H1 (cell line): ENCODE data around the gene KANSL1L. TPM values are rescaled to one million over a fixed set of nuclear protein-coding genes. Genes with fewer than 3 reads are reported as not detected.
A peak's percentile ranks its signal among the peaks of the same experiment; 100 is the strongest.

Experiments
- CTCF ChIA-PET: fragments of 300-600 bp; sonication (Branson Sonifier 250); formaldehyde crosslinking; loops from one replicate; lab custom pipeline; 2021; ENCODE audit not compliant: partially characterized antibody; lab: Charles Lee
- POLR2A ChIA-PET: fragments of 300-600 bp; sonication (Branson Sonifier 250); formaldehyde crosslinking; loops from one replicate; lab custom pipeline; 2021; ENCODE audit warnings: inconsistent platforms; ENCODE audit not compliant: partially characterized antibody; lab: Charles Lee
- DNase-seq, 2 experiments: peaks; one replicate each; pipeline versions ENCODE4 v3.0.0 to v3.0.0-alpha.2; 2010 to 2022; ENCODE audit warnings: low spot score in 2 of 2, low read depth in 1 of 2, mixed read lengths in 1 of 2
- FAIRE-seq: peaks from 2 replicates; lab custom pipeline; 2011; peaks lifted over from hg19 to GRCh38; lab: Jason Lieb, UNC
- H2AFZ ChIP-seq: 2 replicates; pipeline ENCODE4 v1.8.1; 2012; ENCODE audit warnings: low read length, inconsistent platforms
- H2AK5ac ChIP-seq: 2 replicates; pipeline ENCODE4 v1.6.1; 2013; ENCODE audit warnings: low read depth, low read length
- H2BK120ac ChIP-seq: replicated peaks from 2 replicates; pipeline ENCODE3; 2013; ENCODE audit warnings: low read depth, low read length, inconsistent platforms
- H2BK12ac ChIP-seq: 2 replicates; pipeline ENCODE4 v1.6.1; 2013; ENCODE audit warnings: low read depth, low read length
- H2BK15ac ChIP-seq: 2 replicates; pipeline ENCODE4 v1.6.1; 2013; ENCODE audit warnings: low read length
- H2BK20ac ChIP-seq: 2 replicates; pipeline ENCODE4 v1.6.1; 2013; ENCODE audit warnings: low read length
- H2BK5ac ChIP-seq: 2 replicates; pipeline ENCODE4 v1.6.1; 2013; ENCODE audit warnings: low read depth, low read length
- H3K14ac ChIP-seq: 2 replicates; pipeline ENCODE4 v1.6.1; 2013; ENCODE audit warnings: inconsistent platforms; ENCODE audit not compliant: insufficient read length
- H3K18ac ChIP-seq: 2 replicates; pipeline ENCODE4 v1.6.1; 2013; ENCODE audit warnings: low read length; ENCODE audit errors: extremely low read depth
- H3K23ac ChIP-seq: 2 replicates; pipeline ENCODE4 v1.6.1; 2013; ENCODE audit warnings: inconsistent platforms; ENCODE audit not compliant: insufficient read length
- H3K23me2 ChIP-seq: 2 replicates; pipeline ENCODE4 v1.6.1; 2013; ENCODE audit warnings: low read depth, low read length
- H3K27ac ChIP-seq: 2 replicates; pipeline ENCODE4 v1.6.1; 2011; ENCODE audit warnings: low read depth, low read length, inconsistent platforms
- H3K27me3 ChIP-seq, 4 experiments: replicated peaks in 1 of 4; 1 replicate in 1 of 4; 2 replicates in 3 of 4; pipeline versions ENCODE4 v1.6.1 to v1.8.1; 2011 to 2013; ENCODE audit warnings: low read length in 3 of 4, mild to moderate bottlenecking in 3 of 4, inconsistent platforms in 2 of 4, mixed read lengths in 2 of 4, moderate library complexity in 1 of 4; ENCODE audit not compliant: control insufficient read depth in 3 of 4, insufficient read depth in 3 of 4; ENCODE audit errors: extremely low read depth in 1 of 4
- H3K36me3 ChIP-seq, 4 experiments: 2 replicates each; pipeline versions ENCODE4 v1.6.1 to v1.8.1; 2011 to 2013; ENCODE audit warnings: mild to moderate bottlenecking in 4 of 4, low read length in 3 of 4, moderate library complexity in 2 of 4, control low read depth in 1 of 4, inconsistent platforms in 1 of 4; ENCODE audit not compliant: insufficient read depth in 4 of 4, control insufficient read depth in 2 of 4
- H3K4ac ChIP-seq: replicated peaks from 2 replicates; pipeline ENCODE3; 2013; ENCODE audit warnings: low read length, low read depth, mixed read lengths, inconsistent platforms; ENCODE audit not compliant: insufficient read length
- H3K4me1 ChIP-seq, 4 experiments: replicated peaks in 1 of 4; 1 replicate in 1 of 4; 2 replicates in 3 of 4; pipeline versions ENCODE4 v1.6.1 to v1.8.1; 2011 to 2013; ENCODE audit warnings: low read length in 3 of 4, inconsistent platforms in 2 of 4, mixed read lengths in 1 of 4; ENCODE audit not compliant: insufficient read depth in 4 of 4, control insufficient read depth in 3 of 4
- H3K4me2 ChIP-seq, 2 experiments: 2 replicates each; pipeline versions ENCODE4 v1.6.1 to v1.8.1; 2011 to 2013; ENCODE audit warnings: low read depth in 2 of 2, low read length in 2 of 2, control low read depth in 1 of 2, inconsistent platforms in 1 of 2, mild to moderate bottlenecking in 1 of 2; ENCODE audit not compliant: insufficient read depth in 1 of 2
- H3K4me3 ChIP-seq, 4 experiments: fragments of 200-600, 300-600 bp in 1 of 4; sonication (generic), shearing (Covaris generic), sonication (Bioruptor Twin) in 1 of 4; 2 replicates each; pipeline versions ENCODE4 v1.5.1 to v1.8.1; 2011 to 2016; ENCODE audit warnings: low read length in 4 of 4, low read depth in 3 of 4, control low read depth in 2 of 4, inconsistent platforms in 2 of 4, mild to moderate bottlenecking in 2 of 4, mixed read lengths in 1 of 4, moderate library complexity in 1 of 4; ENCODE audit not compliant: insufficient read depth in 2 of 4; ENCODE audit errors: extremely low read depth in 1 of 4
- H3K56ac ChIP-seq: replicated peaks from 2 replicates; pipeline ENCODE3; 2013; ENCODE audit warnings: low read depth, mild to moderate bottlenecking, mixed read lengths, low read length, inconsistent platforms; ENCODE audit not compliant: insufficient read length
- H3K79me1 ChIP-seq: 2 replicates; pipeline ENCODE4 v1.6.1; 2013; ENCODE audit warnings: low read depth, low read length, control low read depth
- H3K79me2 ChIP-seq, 2 experiments: 2 replicates each; pipeline versions ENCODE4 v1.6.1 to v1.8.1; 2012 to 2013; ENCODE audit warnings: low read length in 2 of 2, mild to moderate bottlenecking in 2 of 2, inconsistent platforms in 1 of 2; ENCODE audit not compliant: insufficient read depth in 2 of 2, control insufficient read depth in 1 of 2
- H3K9ac ChIP-seq, 4 experiments: replicated peaks in 1 of 4; 1 replicate in 1 of 4; 2 replicates in 3 of 4; pipeline versions ENCODE4 v1.6.1 to v1.8.1; 2011 to 2013; ENCODE audit warnings: low read depth in 3 of 4, low read length in 3 of 4, control low read depth in 2 of 4, mild to moderate bottlenecking in 2 of 4, moderate library complexity in 2 of 4, inconsistent platforms in 1 of 4; ENCODE audit errors: extremely low read depth in 1 of 4
- H3K9me3 ChIP-seq, 2 experiments: 2 replicates each; pipeline versions ENCODE4 v1.6.1 to v1.8.1; 2012 to 2013; ENCODE audit warnings: mild to moderate bottlenecking in 2 of 2, moderate library complexity in 2 of 2, control low read depth in 1 of 2, inconsistent platforms in 1 of 2, low read depth in 1 of 2, low read length in 1 of 2, mixed read lengths in 1 of 2; ENCODE audit not compliant: insufficient read depth in 2 of 2
- H4K20me1 ChIP-seq, 2 experiments: replicated peaks in 1 of 2; 2 replicates each; pipeline versions ENCODE3 to v1.8.1; 2011 to 2013; ENCODE audit warnings: inconsistent platforms in 2 of 2, low read length in 2 of 2, mild to moderate bottlenecking in 1 of 2; ENCODE audit not compliant: insufficient read depth in 2 of 2, control insufficient read depth in 1 of 2
- H4K5ac ChIP-seq: 2 replicates; pipeline ENCODE4 v1.6.1; 2013; ENCODE audit warnings: low read length, low read depth, mixed read lengths, inconsistent platforms; ENCODE audit not compliant: insufficient read length
- H4K8ac ChIP-seq: 2 replicates; pipeline ENCODE4 v1.8.0; 2013; ENCODE audit warnings: mild to moderate bottlenecking, moderate library complexity, low read length, inconsistent platforms; ENCODE audit not compliant: insufficient read depth; ENCODE audit errors: extremely low read depth
- H4K91ac ChIP-seq: replicated peaks from 2 replicates; pipeline ENCODE3; 2013; ENCODE audit warnings: low read length, mixed read lengths, inconsistent platforms; ENCODE audit not compliant: insufficient read length
- ATF2 ChIP-seq: IDR thresholded peaks from 2 replicates; pipeline ENCODE4 v1.6.1; 2012; ENCODE audit warnings: low read length, inconsistent platforms
- FOSL1 ChIP-seq: IDR thresholded peaks from 2 replicates; pipeline ENCODE4 v1.6.1; 2011; ENCODE audit warnings: mild to moderate bottlenecking, low read depth, low read length, moderate library complexity; ENCODE audit not compliant: insufficient read depth
- WGBS, 2 experiments: shearing (Covaris generic) in 1 of 2; methylation state at CpG; one replicate each; pipeline versions ENCODE4 v1.1.6 to v1.1.7; 2013 to 2015; ENCODE audit warnings: low lambda C conversion rate in 2 of 2, mixed read lengths in 2 of 2, inconsistent platforms in 1 of 2, low coverage in 1 of 2, missing lambda C conversion rate in 1 of 2; ENCODE audit not compliant: insufficient replicate concordance in 2 of 2, insufficient coverage in 1 of 2, insufficient read length in 1 of 2; ENCODE audit errors: extremely low coverage in 1 of 2, missing lambda C conversion rate in 1 of 2; 5-methylcytosine and 5-hydroxymethylcytosine counted together
- polyA plus RNA-seq, 7 experiments: library from polyadenylated mRNA; depleted of rRNA in 3 of 7; stranded (reverse) in 5 of 7; unstranded in 2 of 7; fragments of >200 nt in 5 of 7; fragments of 200-250 nt in 2 of 7; gene quantifications; 1 replicate in 5 of 7; 2 replicates in 1 of 7; 4 replicates in 1 of 7; pipeline versions ENCODE4 v1.2.1 to v1.2.3, GENCODE V29; 2011 to 2013; ENCODE audit warnings: missing spikeins in 2 of 7, mixed read lengths in 2 of 7
- total RNA-seq: library from RNA; stranded (reverse); fragmentation: NEBNext Ultra II Directional; extraction: Animal tissue kit (Norgen Biotek cat#: 25700); gene quantifications from 2 replicates; pipeline ENCODE4 v1.2.1, GENCODE V29; 2021

KANSL1L gene
- total and polyA plus RNA-seq, 2 of the 8 experiments (the other 6 are each of a cell fraction or from before 2014, with no cell fraction given): 5.4 to 17.2 TPM

- H2BK5ac ChIP-seq: no peak overlapping the region
- H3K79me2 ChIP-seq: peaks cover 20 to 32% of the 10 kb centered on the region in 2 experiments
- POLR2A ChIA-PET: no interaction called here
- no peak overlapping the region for H3K14ac ChIP-seq
- H3K4me2 ChIP-seq: no peak overlapping the region; a peak in 1 of 4 replicates
- peak overlapping the region; percentile 54; the same call in 1 of the 2 replicates for H2AFZ ChIP-seq
- H3K27ac ChIP-seq: no peak overlapping the region
- H2AK5ac ChIP-seq: no peak overlapping the region
- H2BK20ac ChIP-seq: no peak overlapping the region
- no peak for FAIRE-seq
- H2BK120ac ChIP-seq: no peak overlapping the region
- no peak for TF ChIP-seq ATF2
- TF ChIP-seq FOSL1: no peak
- TF ChIP-seq, all 59 proteins: peak for 0
- CTCF ChIA-PET: interaction anchor here (1.0 to 1.2 kb wide), 2 partner anchors 10 to 24 kb away, joined by 3 read pairs; no protein-coding TSS in a partner anchor
- Histone ChIP-seq H4K5ac (no peak overlapping the region), H3K4me1 (peaks cover 0 to 2% (median 0%) of the 10 kb centered on the region in 4 experiments; a peak in 2 of 7 replicates), H3K36me3 (peaks cover 0 to 15% (median 0%) of the 10 kb centered on the region in 4 experiments; a peak in 2 of 8 replicates), H3K4me3 (no peak overlapping the region), H3K23ac (no peak overlapping the region), H3K23me2 (peaks cover 7% of the 10 kb centered on the region; the same call in 1 of the 2 replicates), H4K20me1 (peaks cover 2 to 13% of the 10 kb centered on the region in 2 experiments), H3K4ac (no peak overlapping the region), H3K27me3 (no peaks in the 10 kb centered on the region), H3K56ac (no peak overlapping the region), H4K91ac (no peak overlapping the region), H3K9ac (no peak overlapping the region), H3K79me1 (peaks cover 4% of the 10 kb centered on the region; the same call in 1 of the 2 replicates), H2BK12ac (no peak overlapping the region; the same call in 1 of the 2 replicates), H3K9me3 (no peaks in the 10 kb centered on the region), H4K8ac (peak overlapping the region; percentile 72; the same call in 1 of the 2 replicates), H3K18ac (no peak overlapping the region), H2BK15ac (no peak overlapping the region)
- 90% methylated on average over 31 of the region's 32 CpGs; no CpG with 5 or more reads in 1 of the 2 experiments for WGBS, 2 experiments
- no peak for DNase-seq
Measured at GRCh38 chr2:210000464-210001324, 170.5 kb downstream of the KANSL1L start.
